HepG2 (cell line): ENCODE measurements around the gene MEMO1. TPM values are rescaled to one million over a fixed set of nuclear protein-coding genes. Genes with fewer than 3 reads are reported as not detected.

ENCODE experiments used
- JARID2 ChIP-seq: sonication (generic); formaldehyde crosslinking; IDR thresholded peaks from 2 replicates; pipeline ENCODE4 v1.8.1; 2023; ENCODE audit warnings: missing genetic modification reagents, inconsistent platforms; ENCODE audit not compliant: insufficient replicate concordance
- NR1H2 ChIP-seq: sonication (generic); formaldehyde crosslinking; IDR thresholded peaks from 2 replicates; pipeline ENCODE4 v1.8.1; 2022; ENCODE audit warnings: low read depth, missing genetic modification reagents, borderline replicate concordance
- NR2F1 ChIP-seq, 2 experiments: fragments of 450-650 bp in 1 of 2; formaldehyde crosslinking in 1 of 2; IDR thresholded peaks; 2 replicates each; pipeline versions ENCODE4 v1.5.0 to v1.6.1; 2016 to 2020; ENCODE audit warnings: mild to moderate bottlenecking in 1 of 2, missing compliant biosample characterization in 1 of 2, missing genetic modification reagents in 1 of 2, moderate library complexity in 1 of 2
- ZBTB14 ChIP-seq: sonication (generic); formaldehyde crosslinking; IDR thresholded peaks from 2 replicates; pipeline ENCODE4 v1.4.0; 2020; ENCODE audit warnings: missing genetic modification reagents
- ZC3H4 ChIP-seq: sonication (generic); formaldehyde crosslinking; IDR thresholded peaks from 2 replicates; pipeline ENCODE4 v1.4.0; 2020; ENCODE audit warnings: missing genetic modification reagents, borderline replicate concordance
- ZGPAT ChIP-seq: IDR thresholded peaks from 2 replicates; pipeline ENCODE4 v1.6.1; 2016; ENCODE audit warnings: mild to moderate bottlenecking
- ZNF512B ChIP-seq: sonication (generic); formaldehyde crosslinking; IDR thresholded peaks from 2 replicates; pipeline ENCODE4 v1.5.1; 2020; ENCODE audit warnings: missing genetic modification reagents, mild to moderate bottlenecking, borderline replicate concordance
- ZNF569 ChIP-seq: sonication (generic); formaldehyde crosslinking; IDR thresholded peaks from 2 replicates; pipeline ENCODE4 v1.5.0; 2020; ENCODE audit warnings: mild to moderate bottlenecking, missing genetic modification reagents, moderate library complexity, borderline replicate concordance
- ZNF574 ChIP-seq: sonication (generic); formaldehyde crosslinking; IDR thresholded peaks from 2 replicates; pipeline ENCODE4 v1.4.0; 2020; ENCODE audit warnings: missing genetic modification reagents
- ZNF75D ChIP-seq: sonication (generic); formaldehyde crosslinking; IDR thresholded peaks from 2 replicates; pipeline ENCODE4 v1.8.1; 2023; ENCODE audit warnings: missing genetic modification reagents, mild to moderate bottlenecking, borderline replicate concordance
- polyA plus RNA-seq, 8 experiments: library from polyadenylated mRNA; depleted of rRNA in 3 of 8; stranded (reverse) in 7 of 8; unstranded in 1 of 8; fragments of >200 nt; fragmentation: Illumina TruSeq in 4 of 8; extraction: Trizol in 4 of 8; gene quantifications; 2 replicates each; pipeline versions ENCODE4 v1.2.1 to v1.2.3, GENCODE V29; 2011 to 2016; ENCODE audit warnings: low read depth in 4 of 8, missing spikeins in 1 of 8, mixed read lengths in 1 of 8; ENCODE audit not compliant: insufficient read depth in 1 of 8
- total RNA-seq, 5 experiments: library from RNA; depleted of rRNA; stranded (reverse); fragments of >200 nt; fragmentation: Illumina TruSeq; extraction: Trizol; gene quantifications; 2 replicates each; pipeline ENCODE4 v1.2.3, GENCODE V29; 2016; ENCODE audit warnings: low read depth in 1 of 5
- TF ChIP-seq, protein P1 (sequence below), 2 experiments: sonication (generic) in 1 of 2; formaldehyde crosslinking in 1 of 2; IDR thresholded peaks; 2 replicates each; pipeline versions ENCODE4 v1.6.1 to v1.9.0; 2014 to 2022; ENCODE audit warnings: antibody characterized with exemption in 1 of 2, borderline replicate concordance in 1 of 2, inconsistent platforms in 1 of 2, low read depth in 1 of 2, missing genetic modification reagents in 1 of 2

Gene MEMO1
- total and polyA plus RNA-seq, 2 of the 13 experiments (the other 11 are each of a cell fraction or from before 2014, with no cell fraction given), result 69.8 to 81.6 TPM

DNA sequence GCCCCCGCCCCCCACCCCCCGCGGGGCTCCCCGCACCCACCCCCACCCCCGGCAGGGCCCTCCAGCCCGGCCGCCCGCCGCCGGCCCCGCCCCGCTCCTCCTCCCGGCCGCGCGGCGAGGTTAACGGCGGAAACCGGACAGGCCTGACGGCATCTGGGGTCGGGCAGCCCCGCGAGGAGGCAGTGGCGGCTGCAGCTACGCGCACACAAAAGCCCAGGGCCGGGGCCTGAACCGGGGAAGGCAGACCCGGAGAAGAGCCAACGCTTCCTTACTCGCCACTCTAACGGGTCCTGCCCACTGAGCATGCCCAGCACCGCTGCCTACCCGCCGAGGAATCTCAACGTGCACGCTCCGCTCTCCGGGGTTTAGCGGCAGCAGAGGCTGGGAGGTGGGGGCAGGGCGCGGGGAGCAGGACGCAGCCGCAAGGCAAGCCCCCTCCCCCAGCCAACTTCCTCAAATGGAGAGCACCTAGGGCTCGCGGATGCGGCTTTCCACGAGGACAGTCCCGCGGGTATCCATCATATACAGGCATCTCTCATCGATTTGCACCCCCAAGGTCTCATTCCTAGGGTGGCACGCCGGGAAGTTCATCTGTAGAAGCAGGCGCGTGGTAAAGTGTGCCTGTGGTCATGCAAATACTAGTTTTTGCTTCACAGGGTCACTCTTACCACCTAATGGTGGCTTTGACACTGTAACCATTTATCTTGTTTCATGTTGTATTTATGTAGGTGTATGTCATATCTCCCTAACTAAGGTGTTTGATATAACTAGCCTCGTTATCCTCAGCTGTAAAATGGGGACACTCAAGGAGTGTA is at the start of gene MEMO1 (continued):
- TF ChIP-seq ZBTB14 (peak; percentile 73), ZNF512B (peak; percentile 46; the same call in 1 of the 2 replicates), NR1H2 (CRISPR knock-in tag) (peak; percentile 80; the same call in 1 of the 2 replicates), ZGPAT (peak; percentile 97), ZNF75D (CRISPR knock-in tag) (peak; percentile 79; the same call in 1 of the 2 replicates), ZC3H4 (CRISPR knock-in tag) (peak; percentile 42; the same call in 1 of the 2 replicates), ZNF569 (CRISPR knock-in tag) (no peak), JARID2 (CRISPR knock-in tag) (peak; percentile 97), ZNF574 (peak; percentile 86), NR2F1 (CRISPR knock-in tag; IDR thresholded peaks at IDR 0.05) (0 out of 4 replicates have a peak, but pooled peaks have one; percentile 7 to 38)
- TF ChIP-seq, protein P1, sequence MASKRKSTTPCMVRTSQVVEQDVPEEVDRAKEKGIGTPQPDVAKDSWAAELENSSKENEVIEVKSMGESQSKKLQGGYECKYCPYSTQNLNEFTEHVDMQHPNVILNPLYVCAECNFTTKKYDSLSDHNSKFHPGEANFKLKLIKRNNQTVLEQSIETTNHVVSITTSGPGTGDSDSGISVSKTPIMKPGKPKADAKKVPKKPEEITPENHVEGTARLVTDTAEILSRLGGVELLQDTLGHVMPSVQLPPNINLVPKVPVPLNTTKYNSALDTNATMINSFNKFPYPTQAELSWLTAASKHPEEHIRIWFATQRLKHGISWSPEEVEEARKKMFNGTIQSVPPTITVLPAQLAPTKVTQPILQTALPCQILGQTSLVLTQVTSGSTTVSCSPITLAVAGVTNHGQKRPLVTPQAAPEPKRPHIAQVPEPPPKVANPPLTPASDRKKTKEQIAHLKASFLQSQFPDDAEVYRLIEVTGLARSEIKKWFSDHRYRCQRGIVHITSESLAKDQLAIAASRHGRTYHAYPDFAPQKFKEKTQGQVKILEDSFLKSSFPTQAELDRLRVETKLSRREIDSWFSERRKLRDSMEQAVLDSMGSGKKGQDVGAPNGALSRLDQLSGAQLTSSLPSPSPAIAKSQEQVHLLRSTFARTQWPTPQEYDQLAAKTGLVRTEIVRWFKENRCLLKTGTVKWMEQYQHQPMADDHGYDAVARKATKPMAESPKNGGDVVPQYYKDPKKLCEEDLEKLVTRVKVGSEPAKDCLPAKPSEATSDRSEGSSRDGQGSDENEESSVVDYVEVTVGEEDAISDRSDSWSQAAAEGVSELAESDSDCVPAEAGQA (IDR thresholded peaks at IDR 0.05; ENCODE audit: low read depth), result 0 out of 2 replicates have a peak, but pooled peaks have one; percentile 72
- TF ChIP-seq, protein P1 (CRISPR knock-in tag; IDR thresholded peaks at IDR 0.05; ENCODE audit: borderline replicate concordance), result peak; percentile 55; the same call in 1 of the 2 replicates
